GM18526 (cell line): Measurements from ENCODE around the gene BTRC.

ENCODE experiments used
- POLR2A ChIP-seq: IDR thresholded peaks from 3 replicates; pipeline ENCODE4 v1.6.1; 2011; ENCODE audit not compliant: insufficient read length; ENCODE audit errors: extremely low read depth

The BTRC gene

GRCh38 chr10:101336382-101336781 is 17.6 kb upstream of the BTRC start:
- TF ChIP-seq POLR2A: no peak

GRCh38 chr10:101337836-101338235 is 16.1 kb upstream of the BTRC start:
- no peak for TF ChIP-seq POLR2A

- no peak for TF ChIP-seq POLR2A
These were observed 12.5 kb upstream of the BTRC start for GRCh38 chr10:101341438-101341837.

- no peak for TF ChIP-seq POLR2A
These were observed 7.8 kb upstream of the BTRC start for GRCh38 chr10:101346177-101346576.

GRCh38 chr10:101351017-101351416 is 2.9 kb upstream of the BTRC start:
- TF ChIP-seq POLR2A: no peak

GRCh38 chr10:101351477-101351876 is 2.5 kb upstream of the BTRC start:
- TF ChIP-seq POLR2A: no peak

GRCh38 chr10:101354328-101355071 is 535 bp downstream of the BTRC start:
- no peak for TF ChIP-seq POLR2A

- no peak for TF ChIP-seq POLR2A
These were observed 1.2 kb downstream of the BTRC start for GRCh38 chr10:101355072-101355706.

- TF ChIP-seq POLR2A: no peak
These were observed 2.2 kb downstream of the BTRC start for GRCh38 chr10:101356132-101356531.

- TF ChIP-seq POLR2A: no peak
These were observed 4.0 kb downstream of the BTRC start for GRCh38 chr10:101357958-101358357.

- TF ChIP-seq POLR2A: no peak
These were observed 4.8 kb downstream of the BTRC start for GRCh38 chr10:101358706-101359300.

GRCh38 chr10:101363850-101364400 is 10.0 kb downstream of the BTRC start:
- TF ChIP-seq POLR2A: no peak

GRCh38 chr10:101364721-101365120 is 10.8 kb downstream of the BTRC start:
- no peak for TF ChIP-seq POLR2A

- no peak for TF ChIP-seq POLR2A
These were observed 13.8 kb downstream of the BTRC start for GRCh38 chr10:101367569-101368453.

- TF ChIP-seq POLR2A: no peak
These were observed 19.1 kb downstream of the BTRC start for GRCh38 chr10:101373063-101373462.

GRCh38 chr10:101375076-101375475 is 21.1 kb downstream of the BTRC start:
- no peak for TF ChIP-seq POLR2A
